Activated naive CD8-positive, alpha-beta T cell treated with anti-CD3 and anti-CD28 coated beads for 36 hours (primary cell): ENCODE measurements around the gene RINT1. TPM values are rescaled to one million over a fixed set of nuclear protein-coding genes. Genes with fewer than 3 reads are reported as not detected.
"Not testable (repeated sequence)": the region's sequence is repeated elsewhere in the genome, so short reads cannot be mapped to it uniquely, and the experiment has no call there.

ENCODE experiments used
- DNase-seq: peaks from one replicate; pipeline ENCODE4 v3.0.0; 2021
- H3K27ac Mint-ChIP-seq: one replicate; pipeline ENCODE4 v1.8.0; 2022; ENCODE audit warnings: mild to moderate bottlenecking, moderate library complexity, mixed read lengths
- H3K27me3 Mint-ChIP-seq: one replicate; pipeline ENCODE4 v1.8.0; 2022; ENCODE audit warnings: mild to moderate bottlenecking, mixed read lengths
- H3K36me3 Mint-ChIP-seq: one replicate; pipeline ENCODE4 v1.8.0; 2021; ENCODE audit warnings: mild to moderate bottlenecking, mixed read lengths
- H3K4me1 Mint-ChIP-seq: one replicate; pipeline ENCODE4 v1.8.0; 2021; ENCODE audit warnings: mixed read lengths
- H3K4me3 Mint-ChIP-seq: one replicate; pipeline ENCODE4 v1.8.0; 2022; ENCODE audit warnings: mild to moderate bottlenecking, moderate library complexity, mixed read lengths
- H3K9me3 Mint-ChIP-seq: one replicate; pipeline ENCODE4 v1.8.0; 2022; ENCODE audit warnings: mixed read lengths
- total RNA-seq, 2 experiments: library from RNA; stranded (reverse); gene quantifications; one replicate each; pipeline ENCODE4 v1.2.3, GENCODE V29; 2021

The RINT1 gene
- total RNA-seq, 2 experiments from 2014 or later: 29.7 to 31.2 TPM

DNA sequence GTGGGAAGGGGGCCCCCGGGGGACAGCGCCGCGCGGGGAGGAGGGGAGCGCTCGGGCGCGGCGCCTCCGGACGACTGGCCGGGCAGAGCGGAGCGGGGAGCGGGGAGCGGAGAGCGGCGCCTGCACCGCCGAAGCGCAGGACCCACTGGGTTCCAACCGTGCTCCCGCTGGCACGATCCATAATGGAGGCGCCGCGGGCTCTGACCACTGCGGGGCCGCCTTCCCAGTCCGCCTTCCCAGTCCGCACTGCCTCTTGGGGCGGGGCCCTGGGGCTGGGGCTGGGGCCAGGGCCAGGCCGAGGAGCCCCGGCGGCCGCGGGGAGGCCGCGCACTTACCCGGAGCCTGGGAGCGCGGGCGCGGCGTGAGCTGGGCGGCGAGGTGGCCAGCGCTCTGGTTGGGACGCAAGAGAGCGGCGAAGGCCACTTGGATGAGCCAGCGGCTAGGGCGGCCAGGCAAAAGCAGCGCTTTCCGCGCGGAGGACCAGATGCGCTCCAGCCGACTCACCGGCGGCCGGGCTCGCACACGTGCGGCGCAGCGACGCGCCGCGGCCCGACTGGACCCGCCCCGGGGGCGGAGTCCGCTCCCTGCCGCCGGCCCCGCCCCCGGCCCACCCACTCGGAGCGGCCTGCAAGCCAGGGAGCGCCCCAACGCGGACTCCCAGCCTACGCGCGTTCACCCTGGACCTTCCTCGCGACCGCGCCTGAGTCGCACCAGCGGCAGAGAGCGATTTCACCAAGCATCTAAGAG, 10.1 kb upstream of the RINT1 start, which contains the start of gene PUS7:
PUS7 (minus strand) TSS at position 555 of the 747 bp plus-strand sequence. CDS start 13,759 bp downstream, outside the sequence.
- no peaks in the 10 kb centered on the region for H3K27me3 Mint-ChIP-seq
- peak within 1 kb of the TSS; percentile 98 for H3K4me3 Mint-ChIP-seq

DNA sequence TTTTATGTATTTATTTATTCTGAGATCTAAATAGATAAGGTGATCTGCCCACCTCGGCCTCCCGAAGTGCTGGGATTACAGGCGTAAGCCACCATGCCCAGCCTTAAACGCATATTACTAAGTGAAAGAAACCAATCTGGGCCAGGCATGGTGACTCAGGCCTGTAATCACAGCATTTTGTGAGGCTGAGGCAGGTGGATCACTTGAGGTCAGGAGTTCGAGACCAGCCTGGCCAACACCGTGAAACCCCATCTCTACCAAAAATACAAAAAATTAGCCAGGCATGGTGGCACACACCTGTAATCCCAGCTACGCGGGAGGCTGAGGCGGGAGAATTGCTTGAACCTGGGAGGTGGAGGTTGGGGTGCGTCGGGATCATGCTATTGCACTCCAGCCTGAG, 7.6 kb upstream of the RINT1 start:
- peaks cover 11% of the 10 kb centered on the region for H3K4me1 Mint-ChIP-seq
- H3K27ac Mint-ChIP-seq, DNase-seq, H3K4me3 Mint-ChIP-seq, H3K27me3 Mint-ChIP-seq, H3K9me3 Mint-ChIP-seq: not testable (repeated sequence)
- peaks cover 11% of the 10 kb centered on the region for H3K36me3 Mint-ChIP-seq

More for the DNA sequence above, 10.1 kb upstream of the RINT1 start, which contains the start of gene PUS7:
- DNase-seq: peak; percentile 85
- Mint-ChIP-seq H3K36me3 (peaks cover 17% of the 10 kb centered on the region), H3K9me3 (no peaks in the 10 kb centered on the region), H3K4me1 (peaks cover 20% of the 10 kb centered on the region), H3K27ac (peak within 1 kb of the TSS; percentile 96)

DNA sequence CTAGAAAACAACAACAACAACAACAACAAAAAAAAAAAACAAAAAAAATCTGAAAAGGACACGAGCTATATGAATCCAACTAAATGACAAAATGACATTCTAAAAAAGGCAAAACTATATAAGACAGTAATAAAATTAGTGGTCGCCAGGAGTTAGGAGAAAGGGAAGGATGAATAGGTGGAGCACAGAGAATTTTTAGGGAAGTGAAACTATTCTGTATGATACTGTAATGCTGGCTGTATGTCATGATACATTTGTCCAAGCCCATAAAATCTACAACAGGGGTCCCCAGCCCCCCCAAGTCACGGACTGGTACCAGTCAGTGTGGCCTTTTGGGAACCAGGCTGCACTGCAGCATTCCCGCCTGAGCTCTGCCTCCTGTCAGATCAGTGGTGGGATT, 7.2 kb upstream of the RINT1 start:
- H3K36me3 Mint-ChIP-seq: peaks cover 7% of the 10 kb centered on the region
- no peaks in the 10 kb centered on the region for H3K27me3 Mint-ChIP-seq
- H3K4me3 Mint-ChIP-seq: no peak overlapping the region
- H3K4me1 Mint-ChIP-seq: peaks cover 7% of the 10 kb centered on the region
- no peak for DNase-seq
- H3K27ac Mint-ChIP-seq: no peak overlapping the region
- H3K9me3 Mint-ChIP-seq: no peaks in the 10 kb centered on the region

DNA sequence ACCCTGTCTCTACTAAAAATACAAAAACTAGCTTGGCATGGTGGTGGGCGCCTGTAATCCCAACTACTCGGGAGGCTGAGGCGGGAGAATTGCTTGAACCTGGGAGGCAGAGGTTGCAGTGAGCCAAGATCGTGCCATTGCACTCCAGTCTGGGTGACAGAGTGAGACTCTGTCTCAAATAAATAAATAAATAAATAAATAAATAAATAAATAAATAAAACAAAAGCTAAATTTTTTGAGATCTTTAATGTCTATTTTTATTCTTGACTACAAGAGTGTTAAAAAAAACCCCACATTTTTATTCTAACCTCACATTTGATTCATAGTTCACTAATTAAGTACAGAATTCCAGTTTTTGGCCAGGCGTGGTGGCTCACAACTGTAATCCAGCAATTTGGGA, 4.3 kb upstream of the RINT1 start:
- not testable (repeated sequence) for H3K36me3 Mint-ChIP-seq, H3K4me3 Mint-ChIP-seq, DNase-seq, H3K4me1 Mint-ChIP-seq, H3K27ac Mint-ChIP-seq, H3K27me3 Mint-ChIP-seq, H3K9me3 Mint-ChIP-seq

DNA sequence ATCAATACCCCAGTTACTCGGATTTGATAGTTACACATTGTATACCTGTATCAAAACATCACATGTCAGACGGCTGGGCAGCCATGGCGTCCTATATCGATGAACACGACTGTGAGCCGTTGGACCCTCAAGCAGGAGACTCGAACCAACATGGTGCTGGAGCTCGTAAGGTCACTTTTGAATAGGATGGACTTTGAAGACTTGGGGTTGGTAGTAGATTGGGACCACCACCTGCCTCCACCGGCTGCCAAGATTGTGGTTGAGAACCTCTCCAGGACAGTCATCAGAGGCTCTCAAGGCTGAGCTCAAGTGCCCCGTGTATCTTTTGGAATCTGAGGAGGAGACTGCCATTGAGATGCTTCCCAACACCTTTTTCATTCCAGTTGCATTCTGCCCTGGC, 1.9 kb upstream of the RINT1 start:
- no peak overlapping the region for H3K27ac Mint-ChIP-seq
- no peaks in the 10 kb centered on the region for H3K27me3 Mint-ChIP-seq

DNA sequence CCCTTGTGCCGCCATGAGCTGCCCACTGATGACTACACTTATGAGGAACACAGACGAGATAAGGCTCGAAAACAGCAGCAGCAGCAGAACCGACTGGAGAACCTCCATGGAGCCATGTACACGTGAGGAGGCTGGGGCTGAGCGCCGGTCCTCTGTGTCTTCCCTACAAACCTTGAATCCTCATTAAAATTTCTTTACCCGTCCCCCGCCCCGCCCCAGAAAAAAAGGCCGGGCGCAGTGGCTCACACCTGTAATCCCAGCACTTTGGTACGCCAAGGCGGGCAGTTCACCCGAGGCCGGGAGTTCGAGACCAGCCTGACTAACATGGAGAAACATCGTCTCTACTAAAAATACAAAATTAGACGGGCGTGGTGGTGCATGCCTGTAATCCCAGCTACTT, 1.5 kb upstream of the RINT1 start:
- DNase-seq: no peak
- Mint-ChIP-seq H3K36me3 (peaks cover 7% of the 10 kb centered on the region), H3K4me3 (peak overlapping the region; percentile 36), H3K27ac (no peak overlapping the region), H3K27me3 (no peaks in the 10 kb centered on the region), H3K4me1 (peaks cover 17% of the 10 kb centered on the region), H3K9me3 (no peaks in the 10 kb centered on the region)

More for the DNA sequence above, 1.9 kb upstream of the RINT1 start:
- Mint-ChIP-seq H3K36me3 (peaks cover 7% of the 10 kb centered on the region), H3K4me3 (peak overlapping the region; percentile 36), H3K4me1 (peaks cover 17% of the 10 kb centered on the region), H3K9me3 (no peaks in the 10 kb centered on the region)
- DNase-seq: no peak

DNA sequence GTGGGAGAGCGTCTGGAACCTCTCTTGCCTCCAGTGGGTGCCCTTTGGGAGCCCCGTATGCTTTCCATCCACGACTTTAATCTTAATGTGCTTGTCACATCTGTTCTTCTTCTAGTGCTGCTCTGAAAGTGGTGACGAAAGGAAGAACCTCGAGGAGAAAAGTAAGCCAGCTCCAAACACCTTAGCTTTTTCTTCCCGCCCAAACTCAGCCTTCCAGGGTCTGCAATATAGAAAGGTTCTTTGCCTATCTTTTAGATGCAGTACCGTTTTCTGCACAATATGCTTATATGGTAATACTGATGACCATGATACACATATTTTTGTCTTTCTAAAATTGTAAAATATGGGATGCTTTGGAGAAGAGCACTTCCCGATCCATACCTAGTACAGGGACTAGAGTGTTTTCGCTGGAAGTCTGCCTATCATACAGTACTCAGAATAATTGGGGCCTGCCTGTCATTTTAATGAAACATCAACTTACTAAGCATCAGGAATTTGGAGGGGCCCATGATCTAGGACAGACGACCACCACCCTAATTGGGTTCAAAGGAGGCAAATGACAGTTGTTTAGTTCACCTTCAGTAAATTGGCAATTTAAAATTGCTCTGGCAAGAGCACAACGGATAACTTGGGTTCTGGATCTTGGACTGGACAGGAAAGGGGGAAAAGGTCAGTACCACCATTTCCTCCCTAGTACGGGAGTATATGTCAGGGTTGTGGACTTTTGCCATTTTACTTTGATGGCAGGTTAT, 884 bp downstream of the RINT1 start:
- Mint-ChIP-seq H3K27ac (peak overlapping the region; percentile 90), H3K36me3 (peaks cover 9% of the 10 kb centered on the region), H3K9me3 (no peaks in the 10 kb centered on the region), H3K4me1 (peaks cover 17% of the 10 kb centered on the region), H3K27me3 (no peaks in the 10 kb centered on the region), H3K4me3 (peak overlapping the region; percentile 83)
- DNase-seq: no peak

DNA sequence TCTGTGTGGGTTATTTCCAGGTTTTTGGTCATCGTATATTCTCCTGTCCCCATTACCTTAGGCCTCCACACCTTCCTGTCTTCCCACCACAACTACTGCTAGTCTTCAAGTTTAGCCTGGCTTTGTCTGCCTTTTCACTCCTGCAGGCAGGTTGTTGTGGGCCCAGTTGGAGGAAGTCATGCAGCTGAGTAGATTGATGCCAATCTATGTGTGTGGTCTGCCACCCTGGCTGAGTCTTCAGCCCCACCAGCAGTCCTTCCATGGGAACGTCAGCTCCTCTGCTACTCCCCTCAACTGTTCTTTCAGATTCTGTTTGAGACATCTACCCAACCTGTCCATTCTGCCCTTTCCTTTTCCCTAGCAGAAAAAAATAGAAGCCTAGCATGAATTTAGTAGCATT, 6.3 kb downstream of the RINT1 start:
- no peaks in the 10 kb centered on the region for H3K9me3 Mint-ChIP-seq
- no peaks in the 10 kb centered on the region for H3K27me3 Mint-ChIP-seq
- H3K4me3 Mint-ChIP-seq: no peak overlapping the region
- no peak for DNase-seq
- no peak overlapping the region for H3K27ac Mint-ChIP-seq
- peaks cover 18% of the 10 kb centered on the region for H3K36me3 Mint-ChIP-seq
- H3K4me1 Mint-ChIP-seq: peaks cover 12% of the 10 kb centered on the region

DNA sequence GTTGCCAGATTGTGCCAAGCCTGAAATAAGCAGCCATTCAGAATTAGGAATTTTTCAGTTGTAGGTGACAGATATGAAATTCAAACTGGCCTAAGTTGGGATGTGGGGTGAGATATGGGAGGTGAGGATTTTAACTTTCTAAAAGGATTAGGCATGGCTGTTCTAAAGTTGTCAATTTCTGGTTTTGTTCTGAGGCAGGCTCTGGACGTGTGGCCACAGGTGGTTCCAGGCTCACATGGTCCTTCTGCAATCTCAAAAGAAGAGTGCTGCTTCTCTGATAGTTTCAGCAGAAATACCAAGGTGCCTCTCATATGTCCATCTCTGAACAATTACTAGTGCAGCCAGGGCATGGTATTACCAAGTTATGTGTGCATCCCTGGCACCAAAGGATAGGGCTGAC, 27.9 kb downstream of the RINT1 start:
- no peaks in the 10 kb centered on the region for H3K27me3 Mint-ChIP-seq
- H3K4me3 Mint-ChIP-seq: no peak overlapping the region
- H3K4me1 Mint-ChIP-seq: no peaks in the 10 kb centered on the region
- H3K36me3 Mint-ChIP-seq: peaks cover 21% of the 10 kb centered on the region
- H3K9me3 Mint-ChIP-seq: no peaks in the 10 kb centered on the region
- H3K27ac Mint-ChIP-seq: no peak overlapping the region
- DNase-seq: no peak

DNA sequence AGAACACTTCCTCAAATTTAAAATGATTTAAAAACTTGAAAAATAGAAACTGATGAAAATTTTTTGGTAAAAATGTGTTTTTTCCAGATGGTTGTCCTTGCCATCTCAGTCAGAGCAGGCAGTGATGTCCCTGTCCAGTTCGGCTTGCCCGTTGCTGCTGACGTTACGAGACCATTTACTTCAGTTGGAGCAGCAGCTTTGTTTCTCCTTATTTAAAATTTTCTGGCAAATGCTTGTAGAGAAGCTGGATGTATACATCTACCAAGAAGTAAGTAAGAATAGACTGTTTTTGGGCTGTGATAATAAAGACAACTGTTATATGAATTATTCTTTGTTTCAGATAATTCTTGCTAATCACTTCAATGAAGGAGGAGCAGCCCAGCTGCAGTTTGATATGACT, 33.2 kb downstream of the RINT1 start:
- Mint-ChIP-seq H3K9me3 (no peaks in the 10 kb centered on the region), H3K27me3 (no peaks in the 10 kb centered on the region), H3K4me1 (no peaks in the 10 kb centered on the region), H3K27ac (no peak overlapping the region), H3K36me3 (peaks cover 26% of the 10 kb centered on the region), H3K4me3 (no peak overlapping the region)
- no peak for DNase-seq

DNA sequence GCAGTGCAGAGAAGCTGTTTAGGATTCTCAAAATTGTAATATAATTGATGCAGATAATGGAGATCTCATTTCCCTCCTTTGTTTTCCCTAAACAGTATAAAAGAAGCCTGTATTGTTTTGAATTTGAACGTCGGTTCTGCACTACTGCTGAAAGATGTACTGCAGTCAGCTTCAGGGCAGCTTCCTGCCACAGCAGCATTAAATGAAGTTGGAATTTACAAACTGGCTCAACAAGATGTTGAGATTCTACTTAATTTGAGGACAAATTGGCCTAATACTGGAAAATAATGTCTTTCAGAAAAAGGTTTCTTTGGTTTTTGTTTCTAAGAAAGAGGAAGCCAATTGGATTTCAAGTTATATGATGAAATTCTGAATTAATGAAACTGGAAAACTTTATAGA, 35.0 kb downstream of the RINT1 start:
- Mint-ChIP-seq H3K4me1 (no peaks in the 10 kb centered on the region), H3K9me3 (no peaks in the 10 kb centered on the region), H3K27ac (no peak overlapping the region), H3K27me3 (no peaks in the 10 kb centered on the region), H3K36me3 (peaks cover 25% of the 10 kb centered on the region), H3K4me3 (no peak overlapping the region)
- no peak for DNase-seq

DNA sequence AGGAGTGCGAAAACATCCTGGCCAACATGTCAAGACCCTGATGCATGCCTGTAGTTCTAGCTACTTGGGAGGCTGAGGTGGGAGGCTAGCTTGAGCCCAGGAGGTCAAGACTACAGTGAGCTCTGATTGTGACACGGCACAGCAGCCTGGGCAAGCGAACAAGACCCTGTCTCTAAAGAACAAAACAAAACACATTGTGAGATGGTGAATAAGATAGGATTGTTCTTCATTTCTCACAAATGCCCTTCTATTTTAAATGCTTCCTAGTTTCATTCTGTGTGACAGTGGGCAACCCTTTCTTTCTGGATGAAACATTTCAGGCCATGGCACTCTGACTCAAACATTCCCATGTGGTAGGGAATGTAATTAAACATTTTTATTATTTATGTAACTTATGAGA, 35.8 kb downstream of the RINT1 start:
- Mint-ChIP-seq H3K27ac (peak overlapping the region; percentile 48), H3K36me3 (peaks cover 19% of the 10 kb centered on the region)

DNA sequence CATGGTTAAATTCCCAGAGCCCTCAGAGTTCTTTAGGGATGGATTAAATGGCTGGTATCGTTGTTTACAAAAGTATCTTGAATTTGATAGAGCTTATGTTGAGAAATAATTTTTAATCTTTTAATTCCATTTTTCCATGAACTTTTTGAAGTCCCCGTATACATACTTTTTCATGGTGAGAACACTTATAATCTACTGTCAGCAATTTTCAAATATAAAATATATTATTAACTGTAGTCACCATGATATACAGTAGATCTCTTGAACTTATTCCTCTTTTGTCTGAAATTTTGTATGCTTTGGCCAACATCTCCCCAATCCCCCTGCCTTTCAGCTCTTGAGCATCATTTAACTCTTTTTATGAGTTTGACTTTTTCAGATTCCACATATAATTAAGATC, 39.9 kb downstream of the RINT1 start:
- no peaks in the 10 kb centered on the region for H3K4me1 Mint-ChIP-seq
- H3K4me3 Mint-ChIP-seq: no peak overlapping the region
- H3K27ac Mint-ChIP-seq: no peak overlapping the region
- DNase-seq: no peak
- no peaks in the 10 kb centered on the region for H3K27me3 Mint-ChIP-seq
- H3K9me3 Mint-ChIP-seq: peaks cover 1% of the 10 kb centered on the region
- peaks cover 13% of the 10 kb centered on the region for H3K36me3 Mint-ChIP-seq

More for the DNA sequence above, 35.8 kb downstream of the RINT1 start:
- Mint-ChIP-seq H3K4me3 (no peak overlapping the region), H3K27me3 (no peaks in the 10 kb centered on the region), H3K9me3 (no peaks in the 10 kb centered on the region), H3K4me1 (no peaks in the 10 kb centered on the region)
- no peak for DNase-seq

DNA sequence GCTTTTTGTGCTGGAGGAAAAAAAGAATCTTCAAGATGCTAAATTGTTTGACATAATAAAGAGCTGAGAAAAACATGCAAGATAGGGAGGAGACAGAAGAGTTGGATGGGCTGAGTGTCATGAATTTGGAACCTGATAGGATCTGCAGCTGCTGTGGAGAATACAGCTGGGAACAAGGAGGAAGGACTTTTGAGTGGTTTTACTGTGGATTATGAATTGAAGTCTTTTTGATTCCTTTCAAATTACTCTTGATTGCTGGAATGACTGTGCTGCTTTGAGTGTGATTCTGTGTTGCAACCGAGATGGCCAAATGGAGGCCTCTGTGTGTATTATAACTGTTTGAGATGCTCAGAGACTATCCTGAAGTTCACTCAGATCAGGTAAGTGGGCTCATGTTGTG, 45.2 kb downstream of the RINT1 start:
- DNase-seq: no peak
- Mint-ChIP-seq H3K27ac (no peak overlapping the region), H3K4me1 (peaks cover 7% of the 10 kb centered on the region), H3K36me3 (peaks cover 5% of the 10 kb centered on the region), H3K4me3 (no peak overlapping the region), H3K9me3 (peaks cover 1% of the 10 kb centered on the region), H3K27me3 (peaks cover 15% of the 10 kb centered on the region)

DNA sequence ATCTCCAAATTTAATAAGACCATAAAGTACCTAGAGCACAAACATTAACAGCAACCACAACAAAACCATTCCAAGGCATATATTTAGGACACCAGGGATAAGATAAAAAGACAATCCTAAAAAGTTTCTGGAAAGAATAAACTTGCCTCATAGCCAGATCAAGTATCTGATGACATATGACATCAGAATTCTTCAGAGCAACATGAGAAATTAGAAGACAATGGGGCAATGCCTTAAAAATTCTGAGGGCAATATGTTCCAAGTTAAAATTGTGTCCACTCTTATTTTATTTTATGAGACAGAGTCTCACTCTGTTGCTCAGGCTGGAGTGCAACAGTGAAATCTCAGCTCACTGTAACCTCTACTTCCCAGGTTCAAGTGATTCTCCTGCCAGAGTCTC, 46.5 kb downstream of the RINT1 start:
- H3K4me3 Mint-ChIP-seq: no peak overlapping the region
- H3K36me3 Mint-ChIP-seq: peaks cover 5% of the 10 kb centered on the region
- no peak for DNase-seq
- H3K9me3 Mint-ChIP-seq: peaks cover 1% of the 10 kb centered on the region
- H3K4me1 Mint-ChIP-seq: peaks cover 7% of the 10 kb centered on the region
- no peak overlapping the region for H3K27ac Mint-ChIP-seq
- peaks cover 21% of the 10 kb centered on the region for H3K27me3 Mint-ChIP-seq
